CD4-positive, alpha-beta T cell treated with Interleukin-6 for 4 hours (primary cell): ENCODE measurements around the gene OSBPL7.
A peak's percentile ranks its signal among the peaks of the same experiment; 100 is the strongest.
"Not testable (repeated sequence)": the region's sequence is repeated elsewhere in the genome, so short reads cannot be mapped to it uniquely, and the experiment has no call there.

ENCODE experiments used
- DNase-seq: peaks from one replicate; pipeline ENCODE4 v3.0.0-alpha.2; 2020; ENCODE audit warnings: mixed read lengths

The OSBPL7 gene

DNA sequence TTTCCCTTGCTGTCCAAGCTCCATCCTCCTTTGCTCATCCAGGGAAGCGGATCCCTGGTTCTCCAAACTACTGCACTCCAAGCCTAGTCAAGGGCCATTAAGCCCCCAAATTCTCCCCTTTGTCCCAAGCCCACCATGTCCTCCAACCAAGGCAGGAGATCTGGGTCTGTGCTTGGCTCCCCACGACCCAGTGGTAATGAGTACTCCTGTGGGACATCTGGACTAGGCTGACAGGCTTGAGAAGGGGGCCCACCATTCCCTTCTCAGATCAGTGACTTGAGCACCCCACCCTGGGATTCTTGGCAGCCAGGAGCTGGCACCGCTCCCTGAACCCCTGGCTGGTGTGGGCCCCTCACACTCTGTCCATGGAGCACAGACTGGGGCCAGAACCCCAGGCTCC lies 17.1 kb downstream of the OSBPL7 start:
- no peak for DNase-seq

DNA sequence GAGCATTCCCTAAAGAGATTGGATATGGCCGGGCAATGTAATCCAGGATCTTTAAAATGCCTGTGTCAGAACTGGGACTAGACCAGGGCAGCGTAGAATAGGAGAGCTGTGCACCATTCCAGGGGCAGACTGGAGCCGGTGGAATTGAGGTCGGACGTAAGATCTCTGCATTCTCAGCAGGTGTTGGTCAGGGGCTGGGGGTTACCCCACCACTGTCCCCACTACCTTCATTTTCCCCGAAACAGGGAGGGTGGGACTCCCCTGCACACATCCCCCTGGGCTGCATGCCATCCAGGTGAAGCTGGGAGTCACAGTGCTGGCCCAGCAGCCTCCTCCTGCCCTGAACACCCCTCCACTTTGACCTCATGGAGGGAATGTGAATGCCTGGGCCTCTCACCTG lies 17.8 kb downstream of the OSBPL7 start:
- no peak for DNase-seq

DNA sequence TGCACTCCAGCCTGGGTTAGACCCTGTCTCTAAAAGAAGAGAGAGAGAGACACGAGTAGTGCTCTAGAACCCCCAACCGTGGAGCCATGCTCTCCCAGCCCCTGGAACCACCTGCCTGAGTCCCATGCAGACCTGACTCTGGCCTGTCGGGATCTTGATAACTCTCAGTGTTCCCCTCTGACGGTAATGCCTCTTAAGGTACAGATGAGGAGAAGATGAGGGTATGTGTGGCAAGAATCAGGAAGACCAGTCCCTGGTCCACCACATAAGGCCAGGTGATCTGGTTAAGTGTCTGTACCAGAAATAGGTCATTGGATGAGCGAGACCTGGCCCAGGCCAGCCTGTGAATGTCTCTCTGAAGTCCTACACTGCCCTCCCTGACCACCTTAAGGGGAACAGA lies 18.4 kb downstream of the OSBPL7 start:
- no peak for DNase-seq

DNA sequence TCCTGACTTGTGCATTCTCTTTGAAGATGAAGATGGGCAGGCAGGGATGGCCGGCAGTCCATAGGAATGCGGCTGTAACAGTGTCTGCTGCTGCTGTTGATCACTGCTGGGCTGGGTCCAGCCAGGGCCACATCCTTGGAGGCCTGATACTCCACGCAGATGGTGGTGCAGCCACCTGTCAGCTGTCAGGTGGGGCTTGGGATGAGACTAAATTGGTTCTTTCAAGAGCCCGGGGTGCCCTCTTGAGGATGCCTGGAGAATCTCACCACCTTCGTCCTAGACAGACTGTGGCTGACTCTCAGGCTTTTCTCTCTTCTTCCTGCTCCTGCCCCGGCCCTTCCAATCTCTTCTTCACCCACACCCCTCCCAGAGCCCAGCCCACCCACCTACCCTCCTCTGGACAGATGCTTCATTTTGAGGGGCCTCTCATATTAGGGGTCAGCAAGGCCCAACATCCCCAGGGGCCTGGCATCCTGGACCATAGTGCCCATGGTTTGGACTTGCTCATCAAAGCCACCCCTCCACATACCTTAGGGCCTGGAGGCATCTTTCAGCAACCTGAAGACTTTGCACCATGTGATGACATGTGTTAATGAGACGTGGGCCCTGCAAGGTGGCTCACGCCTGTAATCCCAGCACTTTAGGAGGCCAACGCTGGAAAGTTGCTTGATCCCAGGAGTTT lies 19.1 kb downstream of the OSBPL7 start:
- peak; percentile 68 for DNase-seq

DNA sequence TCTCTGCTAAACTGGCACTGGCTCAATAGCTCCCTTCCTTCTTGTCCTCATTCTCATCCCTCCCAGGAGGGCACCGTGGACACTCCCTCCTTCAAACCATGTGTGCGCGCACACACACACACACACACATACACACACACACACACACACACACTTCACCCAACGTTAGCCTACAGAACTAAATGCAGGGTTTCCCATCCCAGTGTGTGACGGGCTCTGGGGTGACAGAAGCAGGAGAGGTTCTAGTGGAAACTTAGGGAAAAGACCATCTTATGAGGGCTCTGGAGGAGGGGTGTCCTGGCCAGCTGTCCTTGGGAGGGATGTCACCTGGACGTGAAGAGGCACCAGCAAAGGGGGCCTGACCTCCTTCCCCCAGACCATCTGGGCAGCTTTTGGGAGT lies 19.7 kb downstream of the OSBPL7 start:
- DNase-seq = no peak

DNA sequence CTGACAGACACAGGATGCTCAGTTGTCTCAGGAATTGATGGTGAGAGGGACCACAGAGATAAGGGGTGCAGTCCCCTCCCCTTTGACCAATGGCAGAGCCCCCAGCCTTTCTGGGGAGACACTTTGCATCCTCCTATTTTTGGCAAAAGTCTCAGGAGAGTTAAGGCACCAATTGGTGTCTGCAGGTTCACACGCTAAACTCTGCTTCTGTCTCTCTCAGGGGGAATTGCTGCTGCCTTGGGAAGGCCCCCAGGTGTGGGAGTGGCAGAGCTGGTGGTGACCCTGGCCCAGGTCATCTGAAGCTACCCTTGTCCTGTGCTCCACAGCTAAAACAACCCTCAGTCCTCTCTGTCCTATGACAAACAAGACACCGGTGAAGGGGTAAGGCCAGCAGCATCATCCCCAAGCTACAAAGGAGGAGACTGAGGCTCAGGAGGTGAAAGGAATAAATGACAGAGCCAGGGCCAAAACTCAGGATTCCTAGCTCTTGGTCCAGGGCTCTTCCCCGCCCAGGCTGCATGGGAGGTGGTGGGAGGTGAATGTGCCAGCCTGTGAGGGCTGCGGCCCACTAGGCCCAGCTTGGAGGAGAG lies 20.3 kb downstream of the OSBPL7 start:
- no peak for DNase-seq

DNA sequence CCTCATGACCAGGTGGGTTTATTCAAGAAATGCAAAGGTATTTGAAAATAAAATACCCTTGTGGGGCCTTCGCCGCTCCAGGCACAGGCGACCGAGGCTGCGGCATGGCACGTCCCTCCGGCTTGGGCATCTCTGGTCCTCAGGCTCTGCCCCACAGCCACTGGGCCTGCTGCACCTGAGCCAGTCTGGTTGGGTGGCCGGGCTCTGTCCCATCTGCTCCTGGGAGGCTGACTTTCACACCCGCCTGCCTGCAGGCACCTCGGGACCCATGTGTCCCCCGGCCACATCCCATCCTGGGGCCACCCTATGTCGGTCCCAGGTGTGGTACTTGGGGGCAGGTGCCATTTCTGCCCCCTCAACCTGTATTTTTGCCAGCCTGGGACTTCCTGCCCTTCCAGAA lies 20.9 kb downstream of the OSBPL7 start:
- DNase-seq = no peak

DNA sequence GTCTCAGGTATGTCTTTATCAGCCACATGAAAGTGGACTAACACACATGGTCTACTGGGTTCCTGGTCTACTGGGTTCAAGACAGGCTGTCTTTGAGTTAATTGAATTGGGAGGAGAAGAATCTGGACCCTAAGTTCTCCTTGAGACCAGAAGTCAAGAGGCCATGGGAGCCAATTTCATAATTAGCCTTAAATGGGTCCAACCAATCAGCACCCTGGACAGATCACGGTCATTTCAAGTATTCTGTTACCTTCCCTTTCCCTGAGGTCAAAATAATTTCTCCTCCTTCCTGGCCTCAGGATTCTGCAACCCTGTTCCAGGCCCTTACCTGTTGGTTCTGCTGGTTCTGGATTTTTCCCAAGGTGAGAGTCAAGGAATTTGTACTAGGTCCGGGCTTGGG lies 23.8 kb downstream of the OSBPL7 start:
- DNase-seq = no peak

DNA sequence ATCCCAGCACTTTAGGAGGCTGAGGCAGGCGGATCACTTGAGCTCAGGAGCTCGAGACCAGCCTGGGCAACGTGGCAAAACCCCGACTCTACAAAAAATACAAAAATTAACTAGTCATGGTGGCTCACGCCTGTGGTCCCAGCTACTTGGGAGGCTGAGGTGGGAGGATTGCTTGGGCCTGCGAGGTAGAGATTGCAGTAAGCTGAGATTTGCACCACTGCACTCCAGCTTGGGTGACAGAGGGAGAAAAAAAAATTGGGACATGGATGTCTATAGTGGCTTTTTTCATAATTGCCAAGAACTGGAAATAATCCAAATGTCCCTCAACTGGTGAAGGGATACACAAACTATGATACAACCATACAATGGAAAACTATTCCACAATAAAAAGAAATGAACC lies 28.6 kb downstream of the OSBPL7 start:
- no peak for DNase-seq

DNA sequence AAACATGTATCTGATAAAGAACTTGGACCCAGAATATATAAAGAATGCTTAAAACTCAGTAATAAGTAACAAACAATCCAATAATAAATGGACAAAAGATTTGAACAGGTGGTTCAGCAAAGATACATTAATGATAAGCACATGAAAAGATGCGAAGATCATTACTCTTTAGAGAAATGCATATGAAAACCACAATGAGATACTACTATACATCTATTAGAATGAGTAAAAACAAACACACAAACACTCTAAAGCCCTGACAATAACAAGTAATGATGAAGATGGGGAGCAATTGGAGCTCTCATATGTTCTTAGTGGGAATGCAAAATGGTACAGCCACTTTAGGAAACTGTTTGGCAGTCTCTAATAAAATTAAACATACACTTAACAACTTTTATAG lies 29.1 kb downstream of the OSBPL7 start:
- no peak for DNase-seq

DNA sequence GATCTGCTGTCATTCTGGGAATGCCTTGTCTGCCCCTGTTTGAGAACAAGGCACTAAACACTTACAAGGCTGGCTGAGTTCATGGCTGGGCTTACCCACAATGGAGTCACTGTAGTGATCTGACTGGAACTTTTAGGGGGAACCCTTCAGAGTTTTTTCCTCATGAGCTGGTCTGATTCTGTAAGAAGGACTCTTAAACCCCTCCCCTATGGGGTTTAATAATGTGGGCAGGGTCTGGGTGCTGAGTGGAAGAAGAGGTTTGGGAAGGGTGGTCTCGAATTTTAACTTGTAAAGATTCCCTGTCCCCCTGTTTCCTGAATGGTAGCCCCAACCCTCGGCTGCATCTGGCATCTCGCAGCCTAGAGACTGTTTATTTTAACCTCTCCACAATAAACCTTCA lies 30.6 kb downstream of the OSBPL7 start:
- no peak for DNase-seq

DNA sequence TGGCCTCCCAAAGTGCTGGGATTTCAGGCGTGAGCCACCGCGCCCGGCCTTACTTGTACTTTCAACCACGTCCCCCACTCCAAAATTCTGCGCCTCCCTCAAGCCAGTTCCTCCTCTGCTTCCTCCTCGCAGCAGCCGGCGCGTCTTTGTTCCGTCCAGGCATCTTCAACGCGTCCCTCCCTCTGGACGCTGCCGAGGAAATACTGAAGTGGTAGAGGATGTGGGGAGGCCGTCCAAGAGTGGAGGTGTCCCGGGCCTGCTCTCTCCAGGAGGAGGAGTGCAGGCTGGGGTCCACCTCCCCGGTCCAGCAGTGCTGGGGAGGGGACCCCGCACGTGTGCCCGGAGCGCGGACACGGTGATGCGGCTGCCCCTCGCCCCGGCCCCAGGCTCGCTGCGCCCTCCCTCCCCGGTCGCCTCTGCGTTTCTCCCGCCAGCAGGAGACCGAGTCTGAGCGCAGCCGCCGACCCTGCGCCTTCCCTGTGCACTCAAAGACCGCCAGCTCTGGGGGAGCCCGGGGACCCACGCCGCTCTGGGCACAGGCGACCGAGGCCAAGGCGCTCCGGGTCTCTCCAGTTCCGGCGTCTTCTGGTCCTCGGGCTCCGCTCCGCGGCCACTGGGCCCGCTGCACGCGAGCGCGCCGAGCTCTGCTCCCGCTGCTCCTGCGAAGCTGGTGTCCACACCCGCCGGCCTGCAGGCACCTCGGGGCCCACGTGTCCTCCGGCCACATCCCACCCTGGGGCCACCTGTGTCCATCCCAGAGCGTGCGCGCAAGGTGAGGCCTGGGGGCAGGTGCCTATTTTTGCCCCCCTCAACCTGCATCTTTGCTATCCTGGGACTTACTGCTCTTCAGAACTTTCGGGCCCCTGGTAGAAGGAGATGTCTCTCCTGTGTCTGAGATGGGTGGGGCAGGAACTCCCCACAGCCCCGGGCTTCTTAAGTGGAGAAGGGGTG lies 31.7 kb downstream of the OSBPL7 start:
- DNase-seq = peak; percentile 54

DNA sequence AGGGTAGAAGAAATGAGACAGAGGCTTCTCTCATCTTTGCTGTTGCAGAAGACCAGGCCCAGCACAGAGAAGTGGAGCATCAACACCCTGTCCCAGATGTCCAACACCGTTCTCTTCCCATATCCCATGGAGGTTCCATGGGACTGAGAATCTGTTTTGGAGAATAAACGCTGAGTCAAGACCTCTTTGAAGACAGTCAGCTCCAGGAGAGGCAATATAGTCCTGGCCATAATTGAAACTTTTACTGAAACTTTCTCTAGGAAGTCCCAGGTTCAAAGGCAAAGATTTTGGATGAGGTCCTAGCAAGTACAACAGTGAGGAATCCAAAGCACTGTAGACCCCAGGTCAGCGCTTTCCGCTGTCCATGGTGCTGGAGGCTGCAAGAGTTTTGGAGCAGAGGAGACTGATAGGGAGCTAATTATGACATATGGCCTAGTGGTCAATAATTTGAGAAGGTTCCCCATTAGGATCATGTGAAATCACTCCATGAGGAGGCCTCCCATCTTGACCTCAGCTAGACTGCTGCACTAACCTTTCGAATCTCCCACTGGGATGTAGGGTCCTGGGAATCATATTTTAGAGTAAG lies 36.0 kb downstream of the OSBPL7 start:
- no peak for DNase-seq

DNA sequence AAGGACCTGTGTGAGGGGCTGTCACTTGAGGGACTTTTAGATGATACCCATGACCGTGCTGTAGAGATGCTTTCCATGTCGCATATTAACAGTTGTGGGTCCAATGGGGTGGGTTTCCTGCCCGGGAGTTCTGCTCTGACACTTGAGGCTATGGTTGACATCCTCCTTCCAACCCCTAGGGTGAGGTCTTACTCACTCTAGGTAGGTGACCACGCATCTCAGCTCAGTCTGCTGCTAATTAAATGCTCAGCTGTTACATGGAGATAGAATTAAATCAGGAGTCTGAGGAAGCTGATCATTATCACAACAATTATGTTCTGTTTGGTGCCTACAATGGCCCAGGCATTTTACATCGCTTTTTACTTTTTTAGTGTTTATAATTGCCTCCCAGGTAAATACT lies 40.2 kb downstream of the OSBPL7 start:
- no peak for DNase-seq

DNA sequence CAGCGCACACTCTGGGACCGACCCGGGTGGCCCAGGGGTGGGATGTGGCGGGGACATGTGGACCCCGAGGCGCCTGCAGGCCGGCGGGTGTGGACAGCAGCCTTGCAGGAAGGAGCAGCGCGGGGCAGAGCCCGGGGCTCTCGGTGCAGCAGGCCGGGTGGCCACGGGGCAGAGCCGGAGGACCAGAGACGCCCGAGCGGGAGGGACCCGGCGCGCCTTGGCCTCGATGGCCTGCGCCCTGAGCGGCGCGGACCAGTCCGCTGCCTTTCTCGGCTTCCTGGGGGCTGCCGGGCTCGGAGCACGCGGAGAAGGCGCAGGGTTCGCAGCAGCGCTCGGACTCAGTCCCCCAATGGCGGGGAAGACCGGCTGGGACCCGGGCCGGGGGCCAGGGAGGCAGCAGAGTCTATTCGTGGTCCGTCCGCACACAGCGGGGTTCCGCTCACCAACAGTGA lies 43.4 kb downstream of the OSBPL7 start:
- no peak for DNase-seq

DNA sequence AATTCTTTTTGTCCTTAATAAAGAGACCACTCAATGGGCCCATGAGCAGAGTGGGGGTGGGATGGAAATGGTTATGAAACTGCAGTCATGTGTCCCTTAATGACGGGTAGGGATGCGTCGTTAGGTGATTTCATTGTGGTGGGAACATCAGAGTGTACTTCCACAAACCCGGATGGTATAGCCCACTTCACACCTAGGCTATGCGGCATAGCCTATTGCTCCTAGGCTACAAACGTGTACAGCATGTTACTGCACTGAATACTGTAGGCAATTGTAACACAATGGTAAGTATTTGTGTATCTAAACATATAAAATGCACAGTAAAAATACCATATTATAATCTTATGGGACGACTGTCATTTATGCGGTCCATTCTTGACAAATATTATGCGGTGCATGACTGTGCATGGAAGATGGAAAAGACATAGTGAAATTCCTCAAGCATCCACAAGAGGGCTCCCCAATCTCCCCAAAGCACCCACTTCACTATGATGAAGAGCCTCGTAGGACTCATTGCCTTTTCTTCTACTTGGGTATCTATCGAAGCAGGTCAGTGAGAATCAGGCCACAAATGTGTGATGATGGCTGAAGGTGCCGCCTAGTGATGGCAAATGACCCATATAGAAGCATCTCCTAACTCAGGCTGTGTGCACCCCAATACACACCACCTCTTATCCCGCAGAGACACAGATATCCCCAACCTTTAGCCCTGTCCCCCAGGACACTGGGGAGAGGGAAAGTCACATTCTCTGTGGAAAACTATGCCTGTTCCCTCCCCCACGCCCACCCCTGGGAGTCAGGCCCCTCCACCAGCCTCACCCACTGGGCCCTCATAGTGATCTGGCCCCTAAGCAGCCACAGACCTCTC lies 45.0 kb downstream of the OSBPL7 start:
- DNase-seq = peak; percentile 45

DNA sequence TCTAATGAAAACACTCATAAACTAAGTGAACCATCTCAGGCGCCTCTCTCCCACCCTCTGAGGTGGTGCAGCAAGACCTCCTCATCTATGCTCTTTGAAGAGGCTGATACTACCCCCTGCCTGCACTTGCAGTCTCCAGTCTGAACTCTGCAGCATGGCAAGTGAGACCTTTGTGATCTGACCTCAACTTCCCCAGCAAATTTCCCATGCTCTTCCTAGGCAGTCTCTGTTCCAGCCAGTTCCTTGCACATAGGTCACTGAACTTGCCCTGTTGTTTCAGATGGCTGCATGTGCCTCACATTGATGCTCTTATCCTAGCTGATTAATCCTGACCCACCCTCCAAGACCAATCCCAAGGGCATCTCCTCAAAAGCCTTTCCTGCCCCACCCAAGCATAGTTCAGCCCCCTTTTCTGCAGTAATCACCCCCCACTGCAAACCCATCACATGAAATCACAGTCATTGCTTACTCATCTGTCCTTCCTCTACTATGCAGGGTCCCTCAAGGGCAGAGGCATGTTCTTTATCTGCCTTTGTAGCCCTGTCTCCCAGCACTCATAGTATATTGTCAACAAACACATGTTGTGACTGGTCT lies 46.5 kb downstream of the OSBPL7 start:
- DNase-seq = no peak

DNA sequence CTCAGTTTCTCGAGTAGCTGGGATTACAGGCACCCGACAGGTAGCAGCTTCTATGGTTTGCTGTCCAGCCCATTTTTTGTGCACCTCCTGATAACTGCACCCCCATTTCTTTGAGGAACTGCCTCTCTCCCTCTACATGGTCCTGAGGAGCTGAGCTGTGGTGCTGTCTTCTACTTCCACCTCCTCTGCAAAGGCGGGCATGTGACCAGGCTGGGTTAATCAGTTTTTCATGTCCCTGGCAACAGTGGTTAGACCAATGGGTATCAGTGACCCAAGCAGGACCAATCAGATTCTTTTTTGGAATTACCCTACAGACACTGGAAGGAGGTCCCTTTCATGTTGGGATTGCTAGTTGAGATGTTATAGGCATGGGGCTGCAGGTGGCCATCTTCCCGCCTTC lies 47.3 kb downstream of the OSBPL7 start:
- no peak for DNase-seq

DNA sequence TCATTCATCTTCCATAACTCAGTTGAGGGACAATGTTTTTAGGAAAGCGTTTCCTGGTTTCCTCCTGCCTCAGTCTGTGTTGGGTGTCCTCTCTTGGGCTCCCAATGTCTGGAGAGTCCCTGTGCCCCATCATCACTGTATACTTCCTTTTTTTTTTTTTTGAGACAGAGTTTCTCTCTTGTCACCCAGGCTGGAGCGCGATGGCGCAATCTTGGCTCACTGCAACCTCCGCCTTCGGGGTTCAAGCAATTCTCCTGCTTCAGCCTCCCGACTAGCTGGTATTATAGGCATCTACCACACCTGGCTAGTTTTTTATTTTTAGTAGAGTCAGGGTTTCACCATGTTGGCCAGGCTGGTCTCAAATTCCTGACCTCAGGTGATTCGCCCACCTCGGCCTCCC lies 47.9 kb downstream of the OSBPL7 start:
- not testable (repeated sequence) for DNase-seq

DNA sequence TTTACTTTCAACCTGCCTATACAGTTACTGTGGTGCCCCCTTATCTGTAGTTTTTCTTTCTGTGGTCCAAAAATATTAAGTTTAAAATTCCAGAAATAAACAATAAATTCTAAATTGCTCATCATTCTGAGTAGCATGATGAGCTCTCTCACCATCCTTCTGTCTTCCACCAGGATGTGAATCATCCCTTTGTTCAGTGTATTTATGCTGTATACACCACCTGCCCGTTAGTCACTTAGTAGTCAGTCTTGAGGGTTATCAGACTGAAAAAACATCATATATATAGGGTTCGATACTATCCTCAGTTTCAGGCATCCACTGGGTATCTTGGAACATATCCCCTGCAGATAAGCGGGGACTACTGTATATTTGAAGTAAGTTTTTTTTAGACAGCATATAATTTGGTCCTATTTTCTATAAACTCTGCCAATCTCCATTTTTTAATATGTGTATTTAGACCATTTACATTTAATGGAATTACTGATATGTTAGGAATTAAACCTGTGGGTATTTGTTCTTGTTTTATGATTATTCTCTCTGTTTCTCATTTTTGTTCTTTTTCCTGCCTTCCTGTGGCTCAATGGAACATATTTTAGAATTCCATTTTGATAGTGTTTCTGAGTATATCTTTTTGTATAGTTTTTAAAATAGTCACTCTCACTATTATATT lies 57.5 kb downstream of the OSBPL7 start:
- DNase-seq = no peak

DNA sequence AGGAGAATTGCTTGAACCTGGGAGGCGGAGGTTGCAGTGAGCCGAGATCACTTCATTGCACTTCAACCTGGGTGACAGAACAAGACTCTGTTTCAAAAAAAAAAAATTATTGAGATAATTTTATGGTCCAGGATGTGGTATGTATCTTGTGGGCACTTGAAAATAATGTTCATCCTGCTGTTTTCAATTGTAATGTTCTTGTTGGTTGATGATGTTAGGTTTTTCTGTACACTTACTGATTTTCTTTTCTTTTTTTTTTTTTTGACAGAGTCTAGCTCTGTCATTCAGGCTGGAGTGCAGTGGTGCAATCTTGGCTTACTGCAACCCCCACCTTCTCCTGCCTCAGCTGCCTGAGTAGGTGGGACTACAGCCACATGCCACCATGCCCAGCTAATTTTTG lies 58.9 kb downstream of the OSBPL7 start:
- no peak for DNase-seq
